Measurements from ENCODE around the gene DHRS1. TPM values are rescaled to one million over a fixed set of nuclear protein-coding genes. Genes with fewer than 3 reads are reported as not detected.
"Not testable (repeated sequence)": the region's sequence is repeated elsewhere in the genome, so short reads cannot be mapped to it uniquely, and the experiment has no call there.

Gene DHRS1
- polyA plus RNA-seq, 2 donors, result 92.6 to 97.6 TPM

GRCh38 chr14:24329073-24329663, 29.6 kb upstream of the DHRS1 start:
- Histone ChIP-seq H3K4me3 (ENCODE audit: low read depth in 1 of 2, low read length in 2 of 2) (no peak overlapping the region), H3K9me3 (ENCODE audit: control insufficient read depth in 2 of 2, insufficient read depth in 1 of 2, low read depth in 1 of 2, low read length in 1 of 2) (no peaks in the 10 kb centered on the region), H3K27ac (ENCODE audit: low read depth in 2 of 2, low read length in 1 of 2) (no peak overlapping the region), H3K36me3 (ENCODE audit: control insufficient read depth in 2 of 2, insufficient read depth in 2 of 2, low read length in 1 of 2) (no peaks in the 10 kb centered on the region), H3K27me3 (ENCODE audit: control insufficient read depth in 1 of 2, insufficient read depth in 2 of 2, low read length in 2 of 2) (no peaks in the 10 kb centered on the region), H3K4me1 (ENCODE audit: control insufficient read depth in 2 of 2, insufficient read depth in 2 of 2, low read length in 1 of 2) (peaks cover 0 to 14% of the 10 kb centered on the region in 2 donors)
- 90 to 94% methylated on average over 12 of the region's 12 CpGs for WGBS, 2 donors

GRCh38 chr14:24327914-24328313, 28.3 kb upstream of the DHRS1 start:
- not testable (repeated sequence) for H3K36me3 ChIP-seq (ENCODE audit: control insufficient read depth in 2 of 2, insufficient read depth in 2 of 2, low read length in 1 of 2); H3K4me3 ChIP-seq (ENCODE audit: low read depth in 1 of 2, low read length in 2 of 2); H3K9me3 ChIP-seq (ENCODE audit: control insufficient read depth in 2 of 2, insufficient read depth in 1 of 2, low read depth in 1 of 2, low read length in 1 of 2); H3K27me3 ChIP-seq (ENCODE audit: control insufficient read depth in 1 of 2, insufficient read depth in 2 of 2, low read length in 2 of 2); H3K27ac ChIP-seq (ENCODE audit: low read depth in 2 of 2, low read length in 1 of 2)
- WGBS, 2 donors, result 5 to 9% methylated on average over 8 to 9 of the region's 9 CpGs
- H3K4me1 ChIP-seq (ENCODE audit: control insufficient read depth in 2 of 2, insufficient read depth in 2 of 2, low read length in 1 of 2), result peaks cover 0 to 13% of the 10 kb centered on the region in 2 donors

DNA sequence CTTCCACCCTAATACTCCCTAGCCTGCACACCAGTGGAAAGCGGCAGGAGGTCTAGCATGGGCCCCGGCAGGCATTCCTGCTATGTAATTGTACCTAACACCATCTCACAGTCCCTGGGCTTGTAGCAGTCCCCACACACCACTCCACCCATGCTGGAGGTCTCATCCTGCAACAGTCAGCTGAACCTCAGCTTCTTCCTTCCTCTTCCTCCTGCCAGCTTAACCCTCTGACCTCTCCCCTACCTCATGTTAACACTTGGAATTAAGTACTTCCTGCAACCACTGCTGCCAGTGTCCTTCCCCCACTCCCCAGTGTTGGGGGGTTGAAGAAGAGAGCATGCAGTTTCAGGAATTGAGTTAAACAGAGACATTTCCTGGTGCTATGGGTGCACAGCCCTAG, 27.7 kb upstream of the DHRS1 start:
- Histone ChIP-seq H3K4me1 (ENCODE audit: control insufficient read depth in 2 of 2, insufficient read depth in 2 of 2, low read length in 1 of 2) (peaks cover 0 to 9% of the 10 kb centered on the region in 2 donors), H3K4me3 (ENCODE audit: low read depth in 1 of 2, low read length in 2 of 2) (no peak overlapping the region), H3K27me3 (ENCODE audit: control insufficient read depth in 1 of 2, insufficient read depth in 2 of 2, low read length in 2 of 2) (no peaks in the 10 kb centered on the region), H3K27ac (ENCODE audit: low read depth in 2 of 2, low read length in 1 of 2) (peak overlapping the region in 1 of 2 donors; percentile 7), H3K36me3 (ENCODE audit: control insufficient read depth in 2 of 2, insufficient read depth in 2 of 2, low read length in 1 of 2) (no peaks in the 10 kb centered on the region), H3K9me3 (ENCODE audit: control insufficient read depth in 2 of 2, insufficient read depth in 1 of 2, low read depth in 1 of 2, low read length in 1 of 2) (no peaks in the 10 kb centered on the region)
- 84 to 87% methylated on average over 2 of the region's 2 CpGs for WGBS, 2 donors

GRCh38 chr14:24325963-24326362, 26.4 kb upstream of the DHRS1 start:
- H3K36me3 ChIP-seq (ENCODE audit: control insufficient read depth in 2 of 2, insufficient read depth in 2 of 2, low read length in 1 of 2), result no peaks in the 10 kb centered on the region
- H3K9me3 ChIP-seq (ENCODE audit: control insufficient read depth in 2 of 2, insufficient read depth in 1 of 2, low read depth in 1 of 2, low read length in 1 of 2), result no peaks in the 10 kb centered on the region
- peaks cover 0 to 4% of the 10 kb centered on the region in 2 donors for H3K4me1 ChIP-seq (ENCODE audit: control insufficient read depth in 2 of 2, insufficient read depth in 2 of 2, low read length in 1 of 2)
- no peak overlapping the region for H3K4me3 ChIP-seq (ENCODE audit: low read depth in 1 of 2, low read length in 2 of 2)
- 80 to 85% methylated on average over 9 of the region's 9 CpGs for WGBS, 2 donors
- H3K27me3 ChIP-seq (ENCODE audit: control insufficient read depth in 1 of 2, insufficient read depth in 2 of 2, low read length in 2 of 2), result no peaks in the 10 kb centered on the region
- no peak overlapping the region for H3K27ac ChIP-seq (ENCODE audit: low read depth in 2 of 2, low read length in 1 of 2)

DNA sequence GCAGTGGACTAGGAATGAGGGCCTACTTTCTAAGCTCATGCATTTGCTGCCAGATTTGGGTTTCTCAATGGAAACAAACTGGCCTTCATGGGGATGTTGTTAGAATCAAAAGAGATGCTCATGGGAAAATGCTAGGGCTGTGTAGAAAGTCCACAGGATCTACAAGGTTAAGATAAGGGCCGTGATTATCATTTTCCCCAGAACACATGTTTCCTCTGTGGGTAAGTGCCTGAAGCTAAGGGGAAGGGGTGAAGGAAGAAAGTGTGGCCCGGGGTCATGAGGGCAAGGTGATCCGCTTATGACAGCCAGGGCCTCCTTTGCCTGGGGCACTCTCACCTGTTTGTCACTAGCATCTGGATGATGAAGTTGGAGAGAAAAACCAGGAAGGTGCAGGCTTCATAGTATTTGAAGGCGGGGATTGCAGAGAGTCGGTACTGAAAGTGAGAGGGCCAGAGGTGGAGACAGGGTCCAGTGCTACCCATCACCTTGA, 25.5 kb upstream of the DHRS1 start:
- Histone ChIP-seq H3K4me1 (ENCODE audit: control insufficient read depth in 2 of 2, insufficient read depth in 2 of 2, low read length in 1 of 2) (peaks cover 0 to 4% of the 10 kb centered on the region in 2 donors), H3K9me3 (ENCODE audit: control insufficient read depth in 2 of 2, insufficient read depth in 1 of 2, low read depth in 1 of 2, low read length in 1 of 2) (no peaks in the 10 kb centered on the region), H3K27ac (ENCODE audit: low read depth in 2 of 2, low read length in 1 of 2) (no peak overlapping the region), H3K4me3 (ENCODE audit: low read depth in 1 of 2, low read length in 2 of 2) (no peak overlapping the region), H3K36me3 (ENCODE audit: control insufficient read depth in 2 of 2, insufficient read depth in 2 of 2, low read length in 1 of 2) (no peaks in the 10 kb centered on the region), H3K27me3 (ENCODE audit: control insufficient read depth in 1 of 2, insufficient read depth in 2 of 2, low read length in 2 of 2) (no peaks in the 10 kb centered on the region)
- WGBS, 2 donors, result 73 to 81% methylated on average over 5 of the region's 5 CpGs

DNA sequence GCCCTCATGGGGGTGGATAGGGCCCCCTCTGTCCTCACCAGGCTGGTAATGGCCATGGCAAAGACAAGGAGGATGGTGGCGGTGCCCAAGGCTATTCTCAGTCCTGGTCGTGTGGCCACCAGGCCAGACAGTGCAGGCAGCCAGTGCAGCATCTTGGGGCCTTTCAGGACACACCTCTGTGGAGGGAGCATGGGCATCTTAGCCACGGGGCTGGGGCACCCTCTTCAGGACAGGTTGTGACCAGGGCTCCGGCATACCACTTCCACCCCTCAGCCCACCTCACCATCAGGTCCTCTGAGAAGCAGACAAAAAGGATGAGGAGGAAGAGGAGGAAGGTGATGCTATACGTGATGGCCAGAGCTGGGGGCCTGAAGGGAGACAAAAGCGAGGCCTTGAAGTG, 24.4 kb upstream of the DHRS1 start:
- H3K27me3 ChIP-seq (ENCODE audit: control insufficient read depth in 1 of 2, insufficient read depth in 2 of 2, low read length in 2 of 2), result no peaks in the 10 kb centered on the region
- H3K27ac ChIP-seq (ENCODE audit: low read depth in 2 of 2, low read length in 1 of 2), result no peak overlapping the region
- peaks cover 0 to 4% of the 10 kb centered on the region in 2 donors for H3K4me1 ChIP-seq (ENCODE audit: control insufficient read depth in 2 of 2, insufficient read depth in 2 of 2, low read length in 1 of 2)
- no peaks in the 10 kb centered on the region for H3K9me3 ChIP-seq (ENCODE audit: control insufficient read depth in 2 of 2, insufficient read depth in 1 of 2, low read depth in 1 of 2, low read length in 1 of 2)
- H3K4me3 ChIP-seq (ENCODE audit: low read depth in 1 of 2, low read length in 2 of 2), result no peak overlapping the region
- WGBS, 2 donors, result 74 to 81% methylated on average over 6 of the region's 6 CpGs
- H3K36me3 ChIP-seq (ENCODE audit: control insufficient read depth in 2 of 2, insufficient read depth in 2 of 2, low read length in 1 of 2), result no peaks in the 10 kb centered on the region

DNA sequence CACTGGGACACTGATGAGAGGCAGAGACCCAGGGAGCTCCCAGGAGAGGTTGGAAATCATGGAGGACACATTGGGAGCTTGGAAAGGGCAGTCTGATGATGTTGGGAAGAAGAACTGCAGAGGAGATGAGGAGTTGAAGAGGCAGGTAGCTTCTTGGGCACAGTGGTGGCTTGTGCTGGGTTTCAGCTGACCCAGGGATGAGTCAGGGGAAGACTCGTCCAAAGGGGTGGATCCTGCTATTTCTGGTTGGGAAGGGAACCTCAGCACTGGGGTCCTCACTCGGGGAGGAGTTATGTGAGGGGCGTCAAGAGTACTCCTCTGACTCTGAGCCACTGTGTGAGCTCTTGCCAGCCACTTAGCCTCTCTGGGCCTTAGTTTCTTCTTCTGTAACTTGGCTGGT, 23.8 kb upstream of the DHRS1 start:
- Histone ChIP-seq H3K9me3 (ENCODE audit: control insufficient read depth in 2 of 2, insufficient read depth in 1 of 2, low read depth in 1 of 2, low read length in 1 of 2) (no peaks in the 10 kb centered on the region), H3K4me1 (ENCODE audit: control insufficient read depth in 2 of 2, insufficient read depth in 2 of 2, low read length in 1 of 2) (peaks cover 0 to 4% of the 10 kb centered on the region in 2 donors), H3K4me3 (ENCODE audit: low read depth in 1 of 2, low read length in 2 of 2) (no peak overlapping the region), H3K27me3 (ENCODE audit: control insufficient read depth in 1 of 2, insufficient read depth in 2 of 2, low read length in 2 of 2) (no peaks in the 10 kb centered on the region), H3K27ac (ENCODE audit: low read depth in 2 of 2, low read length in 1 of 2) (no peak overlapping the region), H3K36me3 (ENCODE audit: control insufficient read depth in 2 of 2, insufficient read depth in 2 of 2, low read length in 1 of 2) (no peaks in the 10 kb centered on the region)
- WGBS, 2 donors, result 54 to 66% methylated on average over 3 of the region's 3 CpGs

GRCh38 chr14:24322672-24323071, 23.1 kb upstream of the DHRS1 start:
- Histone ChIP-seq H3K9me3 (ENCODE audit: control insufficient read depth in 2 of 2, insufficient read depth in 1 of 2, low read depth in 1 of 2, low read length in 1 of 2) (no peaks in the 10 kb centered on the region), H3K27me3 (ENCODE audit: control insufficient read depth in 1 of 2, insufficient read depth in 2 of 2, low read length in 2 of 2) (no peaks in the 10 kb centered on the region), H3K4me1 (ENCODE audit: control insufficient read depth in 2 of 2, insufficient read depth in 2 of 2, low read length in 1 of 2) (peaks cover 0 to 4% of the 10 kb centered on the region in 2 donors), H3K4me3 (ENCODE audit: low read depth in 1 of 2, low read length in 2 of 2) (no peak overlapping the region), H3K36me3 (ENCODE audit: control insufficient read depth in 2 of 2, insufficient read depth in 2 of 2, low read length in 1 of 2) (no peaks in the 10 kb centered on the region), H3K27ac (ENCODE audit: low read depth in 2 of 2, low read length in 1 of 2) (no peak overlapping the region)
- WGBS, 2 donors, result 74 to 79% methylated on average over 10 of the region's 10 CpGs

GRCh38 chr14:24321212-24321975, 21.8 kb upstream of the DHRS1 start:
- no peak overlapping the region for H3K27ac ChIP-seq (ENCODE audit: low read depth in 2 of 2, low read length in 1 of 2)
- H3K4me3 ChIP-seq (ENCODE audit: low read depth in 1 of 2, low read length in 2 of 2), result no peak overlapping the region
- H3K9me3 ChIP-seq (ENCODE audit: control insufficient read depth in 2 of 2, insufficient read depth in 1 of 2, low read depth in 1 of 2, low read length in 1 of 2), result no peaks in the 10 kb centered on the region
- peaks cover 4 to 9% of the 10 kb centered on the region in 2 donors for H3K4me1 ChIP-seq (ENCODE audit: control insufficient read depth in 2 of 2, insufficient read depth in 2 of 2, low read length in 1 of 2)
- no peaks in the 10 kb centered on the region for H3K27me3 ChIP-seq (ENCODE audit: control insufficient read depth in 1 of 2, insufficient read depth in 2 of 2, low read length in 2 of 2)
- H3K36me3 ChIP-seq (ENCODE audit: control insufficient read depth in 2 of 2, insufficient read depth in 2 of 2, low read length in 1 of 2), result no peaks in the 10 kb centered on the region
- WGBS, 2 donors, result 86 to 89% methylated on average over 14 of the region's 14 CpGs
